Measurements from ENCODE around the gene MCCD1. TPM values are rescaled to one million over a fixed set of nuclear protein-coding genes. Genes with fewer than 3 reads are reported as not detected.

The MCCD1 gene
- total and polyA plus RNA-seq, 2 of the 13 experiments (the other 11 are each of a cell fraction or from before 2014, with no cell fraction given) = 0.15 TPM; not detected in 1

- TF ChIP-seq BATF2 (CRISPR knock-in tag; IDR thresholded peaks at IDR 0.05) (no peak), ZNF883 (CRISPR knock-in tag; IDR thresholded peaks at IDR 0.05; ENCODE audit: not compliant biosample characterization) (peak; percentile 89), LRRFIP1 (CRISPR knock-in tag; conservative IDR thresholded peaks at IDR 0.05) (peak; percentile 74; the same call in 1 of the 2 replicates), SP140L (CRISPR knock-in tag; IDR thresholded peaks at IDR 0.05; ENCODE audit: borderline replicate concordance) (no peak), NFKB2 (CRISPR knock-in tag; IDR thresholded peaks at IDR 0.05; ENCODE audit: borderline replicate concordance) (peak; percentile 94), SAFB2 (CRISPR knock-in tag; IDR thresholded peaks at IDR 0.05; ENCODE audit: borderline replicate concordance, low read depth) (no peak; the same call in 1 of the 2 replicates), ZNF513 (CRISPR knock-in tag; conservative IDR thresholded peaks at IDR 0.05) (no peak), ZNF775 (CRISPR knock-in tag; IDR thresholded peaks at IDR 0.05; ENCODE audit: borderline replicate concordance) (no peak), ZNF703 (CRISPR knock-in tag; IDR thresholded peaks at IDR 0.05; ENCODE audit: borderline replicate concordance) (peak; percentile 90), TRAFD1 (CRISPR knock-in tag; IDR thresholded peaks at IDR 0.05; ENCODE audit: borderline replicate concordance) (0 out of 2 replicates have a peak, but pooled peaks have one; percentile 30), PLRG1 (conservative IDR thresholded peaks at IDR 0.05) (no peak), XRCC5 (optimal IDR thresholded peaks at IDR 0.05; ENCODE audit: low read length) (no peak), ZNF724P (CRISPR knock-in tag; IDR thresholded peaks at IDR 0.05; ENCODE audit: borderline replicate concordance) (no peak), KLF9 (CRISPR knock-in tag; IDR thresholded peaks at IDR 0.05; ENCODE audit: low read depth) (no peak), ZNF598 (CRISPR knock-in tag; IDR thresholded peaks at IDR 0.05; ENCODE audit: borderline replicate concordance) (peak; percentile 92), ZNF468 (CRISPR knock-in tag; IDR thresholded peaks at IDR 0.05) (0 out of 2 replicates have a peak, but pooled peaks have one; percentile 22), HMGXB3 (CRISPR knock-in tag; IDR thresholded peaks at IDR 0.05; ENCODE audit: borderline replicate concordance) (peak; percentile 63)
Measured at GRCh38 chr6:31541658-31542521, 13.1 kb downstream of the MCCD1 start, which contains the start of gene DDX39B (continued).

Data from HepG2 (cell line).